Stomach (tissue), 4 donors: ENCODE measurements around the gene CIRBP.

Experiments
- EP300 ChIP-seq: sonication (generic); formaldehyde crosslinking; IDR thresholded peaks from one replicate; pipeline ENCODE4 v1.6.1; 2017; ENCODE audit warnings: antibody characterized with exemption
- POLR2A ChIP-seq, 4 donors: fragments of 450-650 bp; IDR thresholded peaks; one replicate each; pipeline ENCODE4 v1.6.1; 2016; ENCODE audit warnings: antibody characterized with exemption in 4 of 4, control low read depth in 2 of 4, mild to moderate bottlenecking in 1 of 4, moderate library complexity in 1 of 4
- TF ChIP-seq, protein P1 (sequence below), 7 experiments: fragments of 450-650 bp in 4 of 7; fragments of 200-600 bp in 3 of 7; sonication (generic) in 3 of 7; IDR thresholded peaks; one replicate each; pipeline ENCODE4 v1.5.1; 2016 to 2019; ENCODE audit warnings: antibody characterized with exemption in 7 of 7, control low read depth in 2 of 7, mild to moderate bottlenecking in 1 of 7

DNA sequence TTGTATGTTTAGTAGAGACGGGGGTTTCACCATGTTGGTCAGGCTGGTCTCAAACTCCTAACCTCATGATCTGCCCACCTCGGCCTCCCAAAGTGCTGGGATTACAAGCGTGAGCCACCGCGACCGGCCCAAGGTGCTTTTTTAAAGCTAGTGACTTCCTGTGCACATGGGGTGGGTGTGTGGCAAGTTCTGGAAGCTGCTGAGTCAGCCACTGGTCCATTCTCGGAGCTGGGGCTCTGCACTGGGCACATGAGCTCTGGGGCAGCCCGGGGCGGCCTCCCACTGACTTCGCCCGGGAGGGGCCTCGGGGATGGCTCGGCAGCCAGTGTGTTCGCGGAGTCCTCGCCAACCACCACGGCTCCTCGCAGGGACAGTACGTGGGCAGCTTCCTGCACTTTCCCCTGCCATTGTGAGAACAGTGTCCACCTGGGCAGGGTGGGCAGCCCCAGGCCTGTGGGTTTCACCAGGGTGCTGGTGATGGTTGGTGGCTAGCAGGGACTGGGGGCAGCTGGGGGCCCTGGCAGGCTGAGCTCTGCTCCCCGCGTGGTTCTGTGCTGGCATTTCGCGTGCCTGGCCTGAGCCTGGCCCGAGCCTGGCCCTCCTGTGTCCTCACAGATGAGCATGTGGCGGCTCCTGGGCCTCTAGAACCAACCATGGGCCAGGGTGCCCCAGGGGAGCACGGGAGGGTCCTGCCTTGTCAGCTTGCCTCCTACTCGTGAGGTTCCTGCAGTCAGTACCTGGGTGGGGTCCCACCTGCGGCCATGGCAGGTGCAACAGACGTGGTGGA, 43.5 kb upstream of the CIRBP start:
- TF ChIP-seq EP300 (no peak), POLR2A (IDR thresholded peaks at IDR 0.05) (no peak)
- TF ChIP-seq, protein P1, sequence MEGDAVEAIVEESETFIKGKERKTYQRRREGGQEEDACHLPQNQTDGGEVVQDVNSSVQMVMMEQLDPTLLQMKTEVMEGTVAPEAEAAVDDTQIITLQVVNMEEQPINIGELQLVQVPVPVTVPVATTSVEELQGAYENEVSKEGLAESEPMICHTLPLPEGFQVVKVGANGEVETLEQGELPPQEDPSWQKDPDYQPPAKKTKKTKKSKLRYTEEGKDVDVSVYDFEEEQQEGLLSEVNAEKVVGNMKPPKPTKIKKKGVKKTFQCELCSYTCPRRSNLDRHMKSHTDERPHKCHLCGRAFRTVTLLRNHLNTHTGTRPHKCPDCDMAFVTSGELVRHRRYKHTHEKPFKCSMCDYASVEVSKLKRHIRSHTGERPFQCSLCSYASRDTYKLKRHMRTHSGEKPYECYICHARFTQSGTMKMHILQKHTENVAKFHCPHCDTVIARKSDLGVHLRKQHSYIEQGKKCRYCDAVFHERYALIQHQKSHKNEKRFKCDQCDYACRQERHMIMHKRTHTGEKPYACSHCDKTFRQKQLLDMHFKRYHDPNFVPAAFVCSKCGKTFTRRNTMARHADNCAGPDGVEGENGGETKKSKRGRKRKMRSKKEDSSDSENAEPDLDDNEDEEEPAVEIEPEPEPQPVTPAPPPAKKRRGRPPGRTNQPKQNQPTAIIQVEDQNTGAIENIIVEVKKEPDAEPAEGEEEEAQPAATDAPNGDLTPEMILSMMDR (IDR thresholded peaks at IDR 0.05), result no peak
